ENCODE data around the gene SPINK4. TPM values are rescaled to one million over a fixed set of nuclear protein-coding genes. Genes with fewer than 3 reads are reported as not detected.

Gene SPINK4
- not detected for total RNA-seq

GRCh38 chr9:33239921-33240320, at the start of gene SPINK4:
SPINK4 (plus strand) TSS chr9:33240167; CDS start chr9:33240209, 42 bp downstream.
- DNase-seq = peak; percentile 26

GRCh38 chr9:33192493-33193255, 47.3 kb upstream of the SPINK4 start:
- DNase-seq = no peak

- DNase-seq = no peak
Observed at GRCh38 chr9:33193818-33194217, 46.1 kb upstream of the SPINK4 start.

- DNase-seq = no peak
Observed at GRCh38 chr9:33196736-33197135, 43.2 kb upstream of the SPINK4 start.

GRCh38 chr9:33197279-33198152, 42.5 kb upstream of the SPINK4 start:
- no peak for DNase-seq

- DNase-seq = no peak
Observed at GRCh38 chr9:33198165-33198564, 41.8 kb upstream of the SPINK4 start.

- no peak for DNase-seq
Observed at GRCh38 chr9:33202018-33202417, 37.9 kb upstream of the SPINK4 start.

GRCh38 chr9:33202552-33203201, 37.3 kb upstream of the SPINK4 start:
- no peak for DNase-seq

- DNase-seq = no peak
Observed at GRCh38 chr9:33209394-33209793, 30.6 kb upstream of the SPINK4 start.

- no peak for DNase-seq
Observed at GRCh38 chr9:33210006-33210715, 29.8 kb upstream of the SPINK4 start.

GRCh38 chr9:33211695-33212393, 28.1 kb upstream of the SPINK4 start:
- peak; percentile 47 for DNase-seq

GRCh38 chr9:33220681-33221567, 19.0 kb upstream of the SPINK4 start:
- DNase-seq = no peak

- DNase-seq = no peak
Observed at GRCh38 chr9:33221568-33221884, 18.4 kb upstream of the SPINK4 start.

- DNase-seq = no peak
Observed at GRCh38 chr9:33222031-33222430, 17.9 kb upstream of the SPINK4 start.

- DNase-seq = no peak
Observed at GRCh38 chr9:33223696-33224095, 16.3 kb upstream of the SPINK4 start.

- DNase-seq = peak; percentile 89
Observed at GRCh38 chr9:33225319-33226147, 14.4 kb upstream of the SPINK4 start.

- DNase-seq = no peak
Observed at GRCh38 chr9:33227008-33227398, 13.0 kb upstream of the SPINK4 start.

GRCh38 chr9:33227741-33228140, 12.2 kb upstream of the SPINK4 start:
- DNase-seq = no peak

GRCh38 chr9:33228606-33229005, 11.4 kb upstream of the SPINK4 start:
- DNase-seq = no peak

Data from tongue (tissue), 2 donors.